HEK293 (cell line): ENCODE data around the gene LARP6.

Experiments used
- ATF2 ChIP-seq: fragments of 450-650 bp; formaldehyde crosslinking; IDR thresholded peaks from 2 replicates; pipeline ENCODE4 v1.5.1; 2016; ENCODE audit warnings: missing biosample characterization, missing genetic modification characterization, low read depth
- BCL11B ChIP-seq: fragments of 450-650 bp; formaldehyde crosslinking; IDR thresholded peaks from 2 replicates; pipeline ENCODE4 v1.5.1; 2016; ENCODE audit warnings: low read depth, missing biosample characterization, missing genetic modification characterization
- BCL6B ChIP-seq: fragments of 450-650 bp; formaldehyde crosslinking; IDR thresholded peaks from 2 replicates; pipeline ENCODE4 v1.5.1; 2017; ENCODE audit warnings: missing biosample characterization, missing genetic modification characterization
- EGR2 ChIP-seq: fragments of 450-650 bp; formaldehyde crosslinking; IDR thresholded peaks from 2 replicates; pipeline ENCODE4 v1.5.1; 2016; ENCODE audit warnings: low read depth, missing biosample characterization, missing genetic modification characterization
- FEZF1 ChIP-seq: fragments of 450-650 bp; formaldehyde crosslinking; IDR thresholded peaks from 2 replicates; pipeline ENCODE4 v1.5.1; 2016; ENCODE audit warnings: missing biosample characterization, missing genetic modification characterization
- GLIS2 ChIP-seq: fragments of 450-650 bp; formaldehyde crosslinking; IDR thresholded peaks from 2 replicates; pipeline ENCODE4 v1.5.1; 2016; ENCODE audit warnings: missing biosample characterization, missing genetic modification characterization
- KLF1 ChIP-seq: fragments of 450-650 bp; formaldehyde crosslinking; IDR thresholded peaks from 2 replicates; pipeline ENCODE4 v1.5.1; 2016; ENCODE audit warnings: missing biosample characterization, missing genetic modification characterization
- KLF9 ChIP-seq: fragments of 450-650 bp; formaldehyde crosslinking; IDR thresholded peaks from 2 replicates; pipeline ENCODE4 v1.5.1; 2016; ENCODE audit warnings: missing biosample characterization, missing genetic modification characterization, low read depth
- MZF1 ChIP-seq: fragments of 450-650 bp; formaldehyde crosslinking; IDR thresholded peaks from 2 replicates; pipeline ENCODE4 v1.5.1; 2017; ENCODE audit warnings: missing biosample characterization, missing genetic modification characterization, borderline replicate concordance
- PRDM6 ChIP-seq: fragments of 450-650 bp; formaldehyde crosslinking; IDR thresholded peaks from 2 replicates; pipeline ENCODE4 v1.5.1; 2017; ENCODE audit warnings: missing biosample characterization, missing genetic modification characterization
- ZBTB11 ChIP-seq: fragments of 450-650 bp; formaldehyde crosslinking; conservative IDR thresholded peaks from 2 replicates; pipeline ENCODE4 v1.5.1; 2016; ENCODE audit warnings: low read depth, missing biosample characterization, missing genetic modification characterization
- ZBTB20 ChIP-seq: fragments of 450-650 bp; formaldehyde crosslinking; IDR thresholded peaks from 2 replicates; pipeline ENCODE4 v1.5.1; 2016; ENCODE audit warnings: missing biosample characterization, missing genetic modification characterization
- ZBTB6 ChIP-seq: fragments of 450-650 bp; formaldehyde crosslinking; IDR thresholded peaks from 2 replicates; pipeline ENCODE4 v1.5.1; 2017; ENCODE audit warnings: missing biosample characterization, missing genetic modification characterization
- ZNF19 ChIP-seq: fragments of 450-650 bp; formaldehyde crosslinking; IDR thresholded peaks from 2 replicates; pipeline ENCODE4; 2016; ENCODE audit warnings: missing biosample characterization, missing genetic modification characterization, low read depth
- ZNF223 ChIP-seq: fragments of 450-650 bp; formaldehyde crosslinking; IDR thresholded peaks from 2 replicates; pipeline ENCODE4 v1.5.1; 2016; ENCODE audit warnings: missing biosample characterization, missing genetic modification characterization
- ZNF394 ChIP-seq: fragments of 450-650 bp; formaldehyde crosslinking; IDR thresholded peaks from 2 replicates; pipeline ENCODE4 v1.5.1; 2016; ENCODE audit warnings: missing biosample characterization, missing genetic modification characterization, mild to moderate bottlenecking, moderate library complexity, borderline replicate concordance
- ZNF488 ChIP-seq: fragments of 450-650 bp; formaldehyde crosslinking; IDR thresholded peaks from 2 replicates; pipeline ENCODE4 v1.5.1; 2016; ENCODE audit warnings: missing biosample characterization, missing genetic modification characterization
- ZNF629 ChIP-seq: fragments of 450-650 bp; formaldehyde crosslinking; IDR thresholded peaks from 2 replicates; pipeline ENCODE4 v1.5.1; 2017; ENCODE audit warnings: missing biosample characterization, missing genetic modification characterization
- ZNF692 ChIP-seq: fragments of 450-650 bp; formaldehyde crosslinking; IDR thresholded peaks from 2 replicates; pipeline ENCODE4 v1.5.1; 2016; ENCODE audit warnings: missing biosample characterization, missing genetic modification characterization
- ZNF843 ChIP-seq: fragments of 450-650 bp; formaldehyde crosslinking; IDR thresholded peaks from 2 replicates; pipeline ENCODE4 v1.5.1; 2016; ENCODE audit warnings: missing biosample characterization, missing genetic modification characterization
- TF ChIP-seq, protein P1 (sequence below): fragments of 450-650 bp; formaldehyde crosslinking; IDR thresholded peaks from 2 replicates; pipeline ENCODE4 v1.5.1; 2016; ENCODE audit warnings: missing biosample characterization, missing genetic modification characterization

Gene LARP6

GRCh38 chr15:70833861-70834765 is 19.8 kb downstream of the LARP6 start (continued):
- peak; percentile 24; the same call in 1 of the 2 replicates for TF ChIP-seq ZBTB11
- 0 out of 2 replicates have a peak, but pooled peaks have one; percentile 31 for TF ChIP-seq ZBTB6 (tag by site-specific recombination)
- TF ChIP-seq ZNF394 (tag by site-specific recombination) = peak; percentile 70
- peak; percentile 53; the same call in 1 of the 2 replicates for TF ChIP-seq ZNF843 (tag by site-specific recombination)
- TF ChIP-seq, protein P1, sequence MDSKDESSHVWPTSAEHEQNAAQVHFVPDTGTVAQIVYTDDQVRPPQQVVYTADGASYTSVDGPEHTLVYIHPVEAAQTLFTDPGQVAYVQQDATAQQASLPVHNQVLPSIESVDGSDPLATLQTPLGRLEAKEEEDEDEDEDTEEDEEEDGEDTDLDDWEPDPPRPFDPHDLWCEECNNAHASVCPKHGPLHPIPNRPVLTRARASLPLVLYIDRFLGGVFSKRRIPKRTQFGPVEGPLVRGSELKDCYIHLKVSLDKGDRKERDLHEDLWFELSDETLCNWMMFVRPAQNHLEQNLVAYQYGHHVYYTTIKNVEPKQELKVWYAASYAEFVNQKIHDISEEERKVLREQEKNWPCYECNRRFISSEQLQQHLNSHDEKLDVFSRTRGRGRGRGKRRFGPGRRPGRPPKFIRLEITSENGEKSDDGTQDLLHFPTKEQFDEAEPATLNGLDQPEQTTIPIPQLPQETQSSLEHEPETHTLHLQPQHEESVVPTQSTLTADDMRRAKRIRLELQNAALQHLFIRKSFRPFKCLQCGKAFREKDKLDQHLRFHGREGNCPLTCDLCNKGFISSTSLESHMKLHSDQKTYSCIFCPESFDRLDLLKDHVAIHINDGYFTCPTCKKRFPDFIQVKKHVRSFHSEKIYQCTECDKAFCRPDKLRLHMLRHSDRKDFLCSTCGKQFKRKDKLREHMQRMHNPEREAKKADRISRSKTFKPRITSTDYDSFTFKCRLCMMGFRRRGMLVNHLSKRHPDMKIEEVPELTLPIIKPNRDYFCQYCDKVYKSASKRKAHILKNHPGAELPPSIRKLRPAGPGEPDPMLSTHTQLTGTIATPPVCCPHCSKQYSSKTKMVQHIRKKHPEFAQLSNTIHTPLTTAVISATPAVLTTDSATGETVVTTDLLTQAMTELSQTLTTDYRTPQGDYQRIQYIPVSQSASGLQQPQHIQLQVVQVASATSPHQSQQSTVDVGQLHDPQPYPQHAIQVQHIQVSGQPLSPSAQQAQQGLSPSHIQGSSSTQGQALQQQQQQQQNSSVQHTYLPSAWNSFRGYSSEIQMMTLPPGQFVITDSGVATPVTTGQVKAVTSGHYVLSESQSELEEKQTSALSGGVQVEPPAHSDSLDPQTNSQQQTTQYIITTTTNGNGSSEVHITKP = peak; percentile 84
- peak; percentile 63; the same call in 1 of the 2 replicates for TF ChIP-seq ATF2
- peak; percentile 19; the same call in 1 of the 2 replicates for TF ChIP-seq FEZF1 (tag by site-specific recombination)
- peak; percentile 77; the same call in 1 of the 2 replicates for TF ChIP-seq KLF9 (tag by site-specific recombination)
- no peak for TF ChIP-seq ZNF19 (tag by site-specific recombination)
- TF ChIP-seq BCL6B = no peak
- TF ChIP-seq ZNF692 = peak; percentile 82
- no peak for TF ChIP-seq ZNF223 (tag by site-specific recombination)
- TF ChIP-seq ZNF488 (tag by site-specific recombination) = peak; percentile 51; the same call in 1 of the 2 replicates
- TF ChIP-seq BCL11B (tag by site-specific recombination) = no peak
- TF ChIP-seq ZBTB20 = no peak
- TF ChIP-seq PRDM6 (tag by site-specific recombination) = peak; percentile 98
- peak; percentile 93 for TF ChIP-seq KLF1 (tag by site-specific recombination)
- TF ChIP-seq ZNF629 = peak; percentile 77
- peak; percentile 57; the same call in 1 of the 2 replicates for TF ChIP-seq EGR2 (tag by site-specific recombination)
- TF ChIP-seq GLIS2 = peak; percentile 62; the same call in 1 of the 2 replicates
- peak; percentile 97 for TF ChIP-seq MZF1 (tag by site-specific recombination)
